Bone marrow (tissue), 2 donors: ENCODE measurements around the gene KNTC1.
"Not testable (repeated sequence)": the region's sequence is repeated elsewhere in the genome, so short reads cannot be mapped to it uniquely, and the experiment has no call there.

Experiments
- DNase-seq, 2 donors: peaks; one replicate each; lab custom pipeline; 2025; lab: John Stamatoyannopoulos, UW

Gene KNTC1

DNA sequence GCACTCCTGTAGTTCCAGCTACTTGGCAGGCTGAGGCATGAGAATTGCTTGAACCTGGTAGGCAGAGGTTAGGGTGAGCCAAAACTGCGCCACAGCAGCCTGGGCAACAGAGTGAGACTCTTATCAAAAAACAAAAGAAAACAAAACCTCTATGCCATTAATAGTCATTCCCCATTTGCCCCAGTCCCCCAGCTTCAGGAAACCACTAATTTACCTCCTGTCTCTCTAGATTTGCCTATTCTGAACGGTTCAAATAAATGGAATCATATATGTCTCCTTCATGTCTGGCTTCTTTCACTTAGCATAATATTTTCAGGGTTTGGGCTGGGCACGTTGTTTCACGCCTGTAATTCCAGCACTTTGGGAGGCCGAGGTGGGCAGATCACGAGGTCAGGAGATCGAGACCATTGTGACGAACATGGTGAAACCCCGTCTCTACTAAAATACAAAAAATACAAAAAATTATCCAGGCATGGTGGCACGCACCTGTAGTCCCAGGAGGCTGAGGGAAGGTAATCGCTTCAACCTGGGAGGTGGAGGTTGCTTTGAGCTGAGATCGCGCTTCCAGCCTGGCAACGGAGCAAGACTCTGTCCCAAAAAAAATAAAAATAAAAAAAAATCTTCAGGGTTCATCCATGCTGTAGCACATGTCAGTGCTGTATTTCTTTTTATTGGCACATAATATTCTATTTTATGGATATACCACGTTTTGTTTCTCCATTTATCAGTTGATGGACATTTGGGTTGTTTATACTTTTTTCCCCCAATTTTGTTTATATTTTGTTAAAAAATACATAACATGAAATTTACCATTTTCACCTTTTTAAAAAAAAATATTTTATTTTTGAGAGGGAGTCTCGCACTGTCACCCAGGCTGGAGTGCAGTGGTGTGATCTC is 31.9 kb downstream of the KNTC1 start:
- no peak for DNase-seq

DNA sequence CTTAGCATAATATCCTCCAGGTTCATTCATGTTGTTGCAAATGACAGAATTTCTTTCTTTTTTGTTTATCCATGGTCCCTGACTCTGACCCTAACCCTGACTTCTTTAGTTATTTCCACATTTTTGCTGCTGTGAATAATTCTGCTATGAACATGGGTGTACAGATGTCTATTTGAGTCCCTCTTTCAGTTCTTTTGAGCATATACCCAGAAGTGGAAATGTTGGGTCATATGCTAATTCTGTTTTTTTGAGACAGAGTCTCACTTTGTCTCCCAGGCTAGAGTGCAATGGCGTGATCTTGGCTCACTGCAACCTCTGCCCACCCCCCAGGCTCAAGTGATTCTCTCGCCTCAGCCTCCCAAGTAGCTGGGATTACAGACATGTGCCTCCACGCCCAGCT is 33.1 kb downstream of the KNTC1 start:
- no peak for DNase-seq

DNA sequence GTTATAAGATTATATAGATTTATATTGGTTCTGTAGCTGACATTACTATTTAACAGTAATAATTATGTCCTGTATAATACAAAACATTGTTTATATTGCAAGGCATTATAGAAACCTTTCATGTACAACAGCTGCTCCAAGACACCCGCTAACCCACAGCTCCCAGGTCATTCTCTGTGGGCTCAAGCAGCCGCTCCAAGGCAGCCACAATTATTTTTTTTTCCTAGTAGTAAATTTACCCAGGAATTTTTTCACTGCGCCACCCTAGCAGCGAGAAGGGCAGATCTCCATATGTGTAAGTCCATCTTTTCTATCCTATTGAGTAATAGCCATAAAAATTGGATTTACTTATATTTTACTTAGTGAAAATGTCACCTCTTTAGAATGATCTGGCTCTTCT is 36.3 kb downstream of the KNTC1 start:
- no peak for DNase-seq

DNA sequence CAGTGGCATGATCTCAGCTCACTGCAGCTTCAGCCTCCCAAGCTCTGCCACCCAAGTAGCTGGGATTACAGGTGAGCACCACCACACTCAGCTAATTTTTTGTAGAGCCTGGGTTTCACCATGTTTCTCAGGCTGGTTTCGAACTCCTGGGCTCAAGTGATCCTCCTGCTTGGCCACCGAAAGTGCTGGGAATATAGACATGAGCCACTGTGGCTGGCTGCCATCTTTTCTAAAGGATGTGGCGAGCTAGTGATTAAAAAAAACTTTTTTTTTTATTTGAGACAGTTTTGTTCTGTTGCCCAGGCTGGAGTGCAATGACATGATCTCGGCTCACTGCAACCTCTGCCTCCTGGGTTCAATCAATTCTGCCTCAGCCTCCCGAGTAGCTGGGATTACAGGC is 39.8 kb downstream of the KNTC1 start:
- DNase-seq: not testable (repeated sequence)

DNA sequence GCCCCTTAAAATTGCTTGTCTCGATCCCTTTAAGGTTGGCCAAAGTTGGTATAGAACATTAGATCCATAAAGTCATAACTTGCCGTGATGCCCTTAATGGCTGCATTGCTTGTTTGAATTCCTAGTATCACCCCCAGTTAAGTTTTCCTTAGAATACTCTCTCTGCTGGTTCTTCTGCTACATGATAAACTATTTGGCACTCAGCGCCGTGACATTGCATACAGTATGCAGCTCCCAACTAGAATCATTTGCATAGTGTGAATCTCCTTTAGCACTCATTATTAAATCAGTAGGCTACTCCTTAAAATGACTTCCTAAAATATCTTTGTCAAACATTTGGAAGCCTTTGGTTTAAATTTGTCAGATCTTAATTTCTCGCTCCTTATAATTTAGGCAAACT is 42.2 kb downstream of the KNTC1 start:
- DNase-seq: no peak

DNA sequence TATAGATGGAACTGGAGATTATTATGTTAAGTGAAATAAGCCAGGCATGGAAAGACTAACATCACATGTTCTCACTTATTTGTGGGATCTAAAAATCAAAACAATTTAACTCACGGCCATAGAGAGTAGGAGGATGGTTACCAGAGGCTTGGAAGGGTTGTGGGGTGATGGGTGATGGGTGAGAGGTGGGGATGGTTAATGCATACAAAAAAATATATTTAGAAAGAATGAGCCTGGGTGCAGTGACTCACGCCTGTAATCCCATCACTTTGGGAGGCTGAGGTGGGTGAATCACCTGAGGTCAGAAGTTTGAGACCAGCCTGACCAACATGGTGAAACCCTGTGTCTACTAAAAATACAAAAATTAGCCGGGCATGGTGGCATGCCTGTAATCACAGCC is 43.0 kb downstream of the KNTC1 start:
- DNase-seq: not testable (repeated sequence)

DNA sequence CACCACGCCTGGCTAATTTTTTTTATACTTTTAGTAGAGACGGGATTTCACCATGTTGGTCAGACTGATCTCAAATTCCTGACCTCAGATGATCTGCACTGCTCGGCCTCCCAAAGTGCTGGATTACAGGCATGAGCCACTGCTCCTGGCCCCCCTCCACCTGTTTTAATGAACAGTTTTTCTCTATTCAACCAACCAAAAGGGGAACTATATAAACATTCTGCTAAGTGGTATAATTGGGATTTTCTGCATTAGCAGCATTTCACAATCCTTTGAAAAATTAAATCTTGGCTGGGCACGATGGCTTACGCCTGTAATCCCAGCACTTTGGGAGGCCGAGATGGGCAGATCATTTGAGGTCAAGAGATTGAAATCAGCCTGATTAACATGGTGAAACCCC is 44.8 kb downstream of the KNTC1 start:
- DNase-seq: no peak

DNA sequence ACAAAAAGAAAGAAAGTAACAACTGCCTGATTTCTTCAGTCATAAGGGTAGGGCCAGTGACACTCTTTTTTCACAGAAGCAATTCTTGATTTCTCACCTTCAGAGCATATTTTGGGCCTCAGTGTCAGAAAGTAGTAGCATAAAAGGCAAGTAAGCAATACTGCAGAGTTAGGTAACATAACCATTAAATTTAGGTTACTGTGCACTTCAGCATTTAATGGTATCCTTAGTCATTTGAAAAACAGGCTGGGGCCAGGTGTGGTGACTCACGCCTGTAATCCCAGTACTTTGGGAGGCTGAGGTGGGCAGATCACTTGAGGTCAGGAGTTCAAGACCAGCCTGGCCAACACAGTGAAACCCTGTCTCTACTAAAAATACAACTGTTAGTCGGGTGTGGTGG is 56.2 kb downstream of the KNTC1 start:
- not testable (repeated sequence) for DNase-seq

DNA sequence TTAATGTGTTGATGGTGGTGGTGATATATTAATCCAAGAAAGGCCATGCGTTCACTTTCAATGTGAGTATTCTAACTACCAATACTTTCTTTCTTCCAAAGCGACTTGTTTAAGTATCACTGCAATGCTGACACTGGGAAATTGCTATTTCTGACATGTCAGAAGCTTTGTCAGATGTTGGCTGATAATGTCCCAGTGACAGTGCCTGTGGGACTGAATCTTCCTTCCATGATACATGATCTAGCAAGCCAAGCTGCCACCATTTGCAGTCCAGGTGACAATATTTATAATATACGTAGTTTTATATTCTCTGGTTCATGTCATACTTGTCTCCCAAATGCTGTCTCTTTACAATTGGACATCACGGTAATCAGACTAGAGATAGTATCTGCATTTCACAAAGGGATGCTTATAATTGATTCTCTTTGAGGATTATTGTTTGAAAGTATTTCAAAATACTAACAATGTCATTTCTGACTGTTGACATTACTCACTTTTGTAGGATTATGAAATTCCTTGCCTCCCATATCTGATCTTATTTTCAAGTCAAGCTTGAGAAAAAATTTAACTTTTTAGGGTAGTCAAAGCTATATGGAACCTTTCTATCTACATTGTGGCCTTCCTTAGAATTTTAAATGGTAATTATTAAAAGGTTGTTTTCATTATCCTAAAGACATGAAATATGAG is 57.3 kb downstream of the KNTC1 start:
- no peak for DNase-seq

DNA sequence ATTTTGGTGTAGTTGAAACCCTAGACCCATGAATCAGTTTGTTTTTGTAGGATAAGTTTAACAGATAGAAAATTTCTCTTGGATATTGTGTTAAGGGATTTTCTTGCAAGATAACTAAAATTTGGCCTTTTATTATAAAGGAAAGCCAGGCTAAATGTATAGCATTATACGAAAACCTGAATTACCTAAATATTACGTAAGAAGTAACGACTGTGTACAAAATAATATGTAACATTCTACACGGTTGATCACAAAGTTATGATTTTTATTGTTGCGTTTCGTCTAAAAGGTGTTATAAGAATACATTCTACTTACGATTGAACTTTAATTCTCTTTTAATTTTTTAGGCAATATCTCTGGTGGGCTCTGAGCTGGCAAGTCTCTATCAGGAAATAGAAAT is 63.9 kb downstream of the KNTC1 start:
- DNase-seq: no peak

DNA sequence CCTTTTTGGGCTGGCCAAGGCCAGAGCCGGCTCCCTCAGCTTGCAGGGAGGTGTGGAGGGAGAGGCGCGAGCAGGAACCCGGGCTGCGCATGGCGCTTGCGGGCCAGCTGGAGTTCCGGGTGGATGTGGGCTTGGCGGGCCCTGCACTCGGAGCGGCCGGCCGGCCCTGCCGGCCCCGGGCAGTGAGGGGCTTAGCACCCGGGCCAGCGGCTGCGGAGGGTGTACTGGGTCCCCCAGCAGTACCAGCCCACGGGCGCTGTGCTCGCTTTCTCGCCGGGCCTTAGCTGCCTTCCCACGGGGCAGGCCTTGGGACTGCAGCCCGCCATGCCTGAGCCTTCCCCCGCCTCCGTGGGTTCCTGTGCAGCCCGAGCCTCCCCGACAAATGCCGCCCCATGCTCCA is 64.9 kb downstream of the KNTC1 start:
- DNase-seq: not testable (repeated sequence)

DNA sequence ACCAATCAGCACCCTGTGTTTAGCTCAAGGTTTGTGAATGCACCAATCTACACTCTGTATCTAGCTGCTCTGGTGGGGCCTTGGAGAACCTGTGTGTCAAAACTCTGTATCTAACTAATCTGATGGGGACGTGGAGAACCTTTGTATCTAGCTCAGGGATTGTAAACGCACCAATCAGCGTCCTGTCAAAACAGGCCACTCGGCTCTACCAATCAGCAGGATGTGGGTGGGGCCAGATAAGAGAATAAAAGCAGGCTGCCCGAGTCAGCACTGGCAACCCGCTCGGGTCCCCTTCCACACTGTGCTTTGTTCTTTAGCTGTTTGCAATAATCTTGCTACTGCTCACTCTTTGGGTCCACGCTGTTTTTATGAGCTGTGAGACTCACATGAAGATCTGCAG is 65.5 kb downstream of the KNTC1 start:
- DNase-seq: not testable (repeated sequence)

DNA sequence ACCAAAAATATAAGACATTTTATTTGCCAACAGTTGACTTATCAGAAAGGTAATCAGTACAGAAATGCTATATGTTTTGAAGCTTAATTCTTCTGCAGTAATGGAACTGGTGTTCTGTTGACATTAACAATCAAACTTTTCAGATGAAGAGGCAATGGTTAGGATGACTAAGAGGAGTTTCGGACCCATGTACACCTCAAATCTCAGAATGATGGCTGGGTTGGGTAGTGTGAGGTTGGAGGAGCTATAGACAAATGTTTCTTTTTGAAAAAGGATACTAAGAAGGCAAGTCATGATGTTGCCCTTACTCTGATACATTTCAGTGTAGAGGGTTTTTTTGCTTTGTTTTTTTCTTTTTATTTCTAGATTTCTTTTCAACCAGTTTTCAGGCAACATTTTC is 66.9 kb downstream of the KNTC1 start:
- no peak for DNase-seq

DNA sequence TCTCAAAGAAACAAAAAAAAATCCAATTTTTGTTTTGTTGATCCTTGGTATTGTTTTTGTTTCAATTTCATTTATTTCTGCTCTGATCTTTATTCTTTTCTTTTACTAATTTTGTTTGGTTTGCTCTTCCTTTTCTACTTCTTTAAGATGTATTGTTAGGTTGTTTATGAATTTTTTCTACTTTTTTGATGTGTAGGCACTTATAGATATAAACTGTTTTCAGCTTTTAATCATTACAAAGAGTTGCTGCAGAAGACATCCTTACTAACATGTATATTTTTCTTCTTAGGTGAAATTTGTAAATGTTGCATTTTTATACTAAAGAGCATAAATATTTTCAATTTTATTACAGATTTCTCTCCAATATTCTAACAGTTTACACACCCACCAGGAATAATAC is 69.8 kb downstream of the KNTC1 start:
- no peak for DNase-seq

DNA sequence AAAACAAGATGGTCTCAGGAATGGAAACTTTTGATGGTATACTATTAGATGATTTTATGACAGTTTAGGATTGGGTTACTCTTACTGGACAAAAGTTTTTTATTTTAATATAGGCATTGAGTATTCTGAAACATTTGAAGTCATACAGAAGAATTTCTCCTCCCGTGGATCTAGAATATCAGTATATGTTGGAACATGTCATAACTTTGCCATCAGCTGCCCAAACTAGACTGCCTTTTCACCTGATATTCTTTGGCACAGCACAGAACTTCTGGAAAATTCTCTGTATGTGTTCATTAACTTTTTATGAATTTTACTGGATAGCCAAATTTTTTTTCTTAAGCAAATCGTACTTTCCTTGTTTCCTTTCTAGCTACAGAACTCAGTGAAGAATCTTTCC is 75.4 kb downstream of the KNTC1 start:
- no peak for DNase-seq

DNA sequence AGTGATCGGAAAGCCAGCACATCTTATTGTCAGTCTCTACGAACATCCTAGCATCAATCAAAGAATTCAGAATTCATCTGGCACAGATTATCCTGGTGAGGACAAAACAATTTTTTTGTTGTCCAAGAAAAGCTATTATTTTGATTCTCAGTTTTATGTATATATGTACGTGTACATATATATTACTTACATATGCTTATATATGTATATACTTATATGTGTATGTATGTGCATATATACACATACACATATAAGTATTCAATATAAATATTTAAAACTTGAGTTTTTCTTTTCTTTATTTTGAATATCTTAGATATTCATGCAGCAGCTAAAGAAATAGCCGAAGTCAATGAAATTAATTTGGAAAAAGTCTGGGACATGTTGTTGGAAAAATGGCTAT is 77.9 kb downstream of the KNTC1 start:
- no peak for DNase-seq

DNA sequence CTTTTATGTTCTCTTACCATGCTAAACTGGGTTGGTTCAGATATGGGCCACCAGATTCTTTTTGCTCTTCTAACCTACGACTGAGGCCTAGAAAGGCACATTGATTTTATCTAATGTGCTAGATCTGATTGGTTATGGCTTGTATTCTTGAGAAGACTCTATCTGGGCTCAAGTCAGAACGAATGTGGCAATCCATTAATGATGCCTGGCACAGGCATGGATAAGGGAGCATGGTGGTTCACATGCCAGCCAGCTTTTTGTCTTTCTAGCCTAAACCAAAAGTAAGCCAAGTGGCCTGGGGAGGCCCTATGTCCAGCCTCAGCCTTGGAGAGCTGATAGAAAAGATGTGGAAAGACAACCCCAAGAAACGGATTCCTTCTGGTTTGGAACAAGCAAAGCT is 82.7 kb downstream of the KNTC1 start:
- no peak for DNase-seq

DNA sequence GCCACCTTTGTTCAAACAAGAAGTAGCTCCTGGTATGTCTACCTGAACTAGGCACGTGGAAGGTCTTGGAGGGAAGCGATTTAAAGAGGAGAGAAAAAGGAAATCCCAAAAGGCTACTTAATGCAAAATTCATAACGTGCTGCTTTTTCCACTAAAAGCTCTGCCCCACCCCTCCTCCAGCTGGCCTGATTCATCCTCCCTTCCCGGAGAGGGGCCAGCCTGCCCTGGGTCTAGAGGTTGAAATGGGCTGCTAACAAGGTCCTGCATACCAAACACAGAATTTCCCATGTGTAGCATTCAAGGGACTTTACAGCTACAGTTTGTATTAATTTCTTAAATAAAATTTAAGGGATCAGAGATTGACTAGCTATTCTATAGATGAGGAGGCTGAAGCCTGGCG is 83.2 kb downstream of the KNTC1 start:
- DNase-seq: no peak

DNA sequence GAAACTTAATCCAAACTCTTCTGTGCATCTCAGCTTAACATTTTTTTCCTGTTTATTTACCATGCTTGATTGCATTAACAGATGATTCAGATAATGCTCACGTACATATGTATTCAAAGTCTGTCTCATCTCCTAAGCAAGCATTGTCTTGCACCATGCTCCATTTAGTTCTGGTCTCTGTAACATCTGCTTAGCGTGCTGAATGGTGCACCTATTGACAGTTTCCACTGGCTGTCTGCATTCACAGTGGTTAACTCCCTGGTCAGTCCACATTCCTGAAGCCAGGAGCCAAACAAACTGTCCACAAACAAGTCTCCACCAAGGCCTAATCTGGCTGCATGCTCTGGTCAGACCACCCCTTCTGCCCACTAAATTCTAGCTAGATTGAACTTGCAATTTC is 83.9 kb downstream of the KNTC1 start:
- DNase-seq: no peak

DNA sequence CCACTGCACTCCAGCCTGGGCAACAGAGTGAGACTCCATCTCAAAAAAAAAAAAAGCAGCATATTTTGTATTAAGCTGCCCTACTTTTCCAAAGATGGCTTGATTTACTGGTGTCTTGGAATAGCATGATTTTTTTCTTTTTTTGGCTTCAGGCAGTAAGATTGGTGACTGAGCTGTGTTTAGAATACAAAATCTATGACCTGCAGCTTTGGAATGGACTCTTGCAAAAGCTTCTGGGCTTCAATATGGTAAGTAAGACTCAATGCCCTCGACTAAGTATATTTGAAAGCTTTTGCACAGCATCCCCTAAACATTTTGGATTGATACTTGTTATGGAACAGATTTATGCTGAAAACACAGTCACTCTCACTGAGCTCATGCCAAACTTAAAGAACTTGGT is 87.8 kb downstream of the KNTC1 start:
- DNase-seq: no peak

DNA sequence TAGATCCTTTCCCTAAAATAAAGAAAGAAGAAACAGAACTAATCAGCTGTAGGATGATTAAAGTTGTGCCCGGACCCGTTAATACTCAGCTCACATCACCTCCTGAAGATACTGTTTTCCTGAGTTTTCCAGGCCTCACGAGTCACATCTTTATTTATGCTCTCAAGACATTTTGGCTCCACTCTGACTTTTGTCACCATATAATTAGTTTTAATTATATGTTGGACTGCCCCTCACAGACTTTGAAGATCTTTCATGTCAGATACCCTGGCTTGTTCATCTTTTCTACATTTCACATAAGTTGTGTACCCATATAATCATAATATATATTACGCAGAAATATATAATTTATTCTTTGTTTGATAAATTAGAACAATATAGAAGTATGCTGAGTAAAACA is 88.7 kb downstream of the KNTC1 start:
- DNase-seq: no peak

DNA sequence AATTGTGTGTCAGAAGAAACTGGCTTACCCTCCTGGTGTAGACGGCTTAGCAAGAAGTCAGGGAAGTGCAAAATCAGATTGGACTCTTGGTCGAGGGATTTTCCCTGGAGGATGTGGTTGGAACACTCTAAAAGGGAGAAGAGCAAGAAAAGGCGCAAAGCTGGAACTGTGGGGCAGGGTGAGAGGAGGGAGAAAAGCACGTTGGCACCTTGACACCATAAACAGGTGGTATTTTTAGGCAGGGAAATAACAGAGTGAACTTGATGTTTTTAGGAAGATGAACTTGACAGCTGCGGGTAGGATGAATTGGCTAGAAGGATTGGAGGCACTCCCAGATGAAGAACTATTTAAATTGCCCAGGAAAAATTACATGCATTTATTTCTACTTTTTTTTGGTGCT is 108.4 kb downstream of the KNTC1 start:
- no peak for DNase-seq

DNA sequence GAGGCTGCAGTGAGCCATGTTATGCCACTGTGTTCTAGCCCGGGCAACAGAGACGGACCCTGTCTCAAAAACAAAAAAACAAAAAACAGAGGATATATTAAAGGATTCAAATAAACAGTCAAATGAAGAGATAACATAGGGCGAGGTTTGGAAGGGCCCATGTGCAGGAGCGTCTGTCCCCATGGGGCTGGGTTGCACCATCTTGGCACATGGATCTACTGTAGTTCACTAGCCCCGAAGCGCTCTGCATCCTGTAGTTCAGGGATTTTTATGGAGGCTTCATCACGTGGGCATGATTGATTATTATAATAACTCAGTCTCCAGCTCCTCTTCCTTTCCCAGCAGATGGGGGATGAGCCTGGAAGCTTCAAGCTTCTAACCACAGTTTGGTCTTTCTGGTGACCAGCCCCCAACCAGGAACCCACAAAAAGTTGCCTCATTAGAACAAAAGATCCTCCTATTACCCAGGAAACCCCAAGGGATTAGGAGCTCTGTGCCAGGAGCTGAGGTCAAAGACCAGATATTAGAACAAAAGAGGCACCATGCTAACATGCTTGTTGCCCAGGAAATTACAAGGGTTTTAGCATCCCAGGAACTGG is 116.3 kb downstream of the KNTC1 start:
- DNase-seq: no peak
